Caco-2 (cell line): ENCODE data around the gene CACNA2D1. TPM values are rescaled to one million over a fixed set of nuclear protein-coding genes. Genes with fewer than 3 reads are reported as not detected.

Experiments used
- BruUV-seq: library from RNA; stranded (reverse); fragments of 400-500 nt; replicated peaks from 2 replicates; lab custom pipeline; 2021; lab: Mats Ljungman, UMichigan
- CTCF ChIA-PET: fragments of 300-600 bp; sonication (Branson Sonifier 250); formaldehyde crosslinking; loops from one replicate; lab custom pipeline; 2022; ENCODE audit warnings: antibody characterized with exemption; lab: Charles Lee
- POLR2A ChIA-PET: fragments of 300-600 bp; sonication (Branson Sonifier 250); formaldehyde crosslinking; loops from one replicate; lab custom pipeline; 2022; ENCODE audit warnings: antibody characterized with exemption; lab: Charles Lee
- DNase-seq, 2 experiments: peaks; one replicate each; pipeline versions ENCODE4 v3.0.0 to v3.0.0-alpha.2; 2020 to 2022
- H3K27me3 ChIP-seq: replicated peaks from 2 replicates; pipeline ENCODE4 v1.6.0; 2011; ENCODE audit warnings: low read length; ENCODE audit not compliant: control insufficient read depth, insufficient read depth
- H3K36me3 ChIP-seq: 2 replicates; pipeline ENCODE4 v1.5.1; 2011; ENCODE audit warnings: low read length; ENCODE audit not compliant: control insufficient read depth, insufficient read depth
- H3K4me1 ChIP-seq: fragments of 250-450 bp; sonication (Bioruptor Pico); 2 replicates; pipeline ENCODE4 v1.5.1; 2020; ENCODE audit warnings: mild to moderate bottlenecking
- H3K4me3 ChIP-seq: 2 replicates; pipeline ENCODE4 v1.5.1; 2011; ENCODE audit warnings: low read depth, mild to moderate bottlenecking, control low read depth, low read length
- H3K9me3 ChIP-seq: fragments of 250-450 bp; sonication (Bioruptor Pico); 2 replicates; pipeline ENCODE4 v1.5.1; 2020; ENCODE audit warnings: mild to moderate bottlenecking, moderate library complexity
- H3K27ac Mint-ChIP-seq: one replicate; pipeline ENCODE4 v1.8.0; 2022; ENCODE audit warnings: mixed read lengths; ENCODE audit not compliant: unreplicated experiment
- H3K27me3 Mint-ChIP-seq: one replicate; pipeline ENCODE4 v1.8.0; 2022; ENCODE audit warnings: mixed read lengths; ENCODE audit not compliant: insufficient read depth, unreplicated experiment
- H3K36me3 Mint-ChIP-seq: one replicate; pipeline ENCODE4 v1.8.0; 2022; ENCODE audit warnings: mild to moderate bottlenecking, mixed read lengths; ENCODE audit not compliant: insufficient read depth, unreplicated experiment
- H3K4me1 Mint-ChIP-seq: one replicate; pipeline ENCODE4 v1.8.0; 2022; ENCODE audit warnings: low read depth, mixed read lengths; ENCODE audit not compliant: unreplicated experiment
- H3K4me3 Mint-ChIP-seq: one replicate; pipeline ENCODE4 v1.8.0; 2022; ENCODE audit warnings: mild to moderate bottlenecking, moderate library complexity, mixed read lengths; ENCODE audit not compliant: unreplicated experiment
- H3K9me3 Mint-ChIP-seq: one replicate; pipeline ENCODE4 v1.8.0; 2022; ENCODE audit warnings: mixed read lengths; ENCODE audit not compliant: unreplicated experiment
- intact Hi-C: fragments of 100-400 bp; cut with micrococcal nuclease; formaldehyde crosslinking; loops from one replicate; pipeline ENCODE4 v1.10.0; 2022; ENCODE audit not compliant: unreplicated experiment
- total RNA-seq: library from RNA; stranded (reverse); gene quantifications from 2 replicates; pipeline ENCODE4 v1.2.3, GENCODE V29; 2022
- TF ChIP-seq, protein P1 (sequence below), 2 experiments: fragments of 200-600 bp in 1 of 2; IDR thresholded peaks; 1 replicate in 1 of 2; 2 replicates in 1 of 2; pipeline versions ENCODE4 v1.5.1 to v1.8.0; 2011 to 2022; ENCODE audit warnings: antibody characterized with exemption in 1 of 2, control low read depth in 1 of 2, inconsistent platforms in 1 of 2, low read depth in 1 of 2, low read length in 1 of 2, mild to moderate bottlenecking in 1 of 2, moderate library complexity in 1 of 2; ENCODE audit not compliant: insufficient read depth in 1 of 2, severe bottlenecking in 1 of 2, unreplicated experiment in 1 of 2

Gene CACNA2D1
- total RNA-seq, 1 experiment from 2014 or later, result not detected

DNA sequence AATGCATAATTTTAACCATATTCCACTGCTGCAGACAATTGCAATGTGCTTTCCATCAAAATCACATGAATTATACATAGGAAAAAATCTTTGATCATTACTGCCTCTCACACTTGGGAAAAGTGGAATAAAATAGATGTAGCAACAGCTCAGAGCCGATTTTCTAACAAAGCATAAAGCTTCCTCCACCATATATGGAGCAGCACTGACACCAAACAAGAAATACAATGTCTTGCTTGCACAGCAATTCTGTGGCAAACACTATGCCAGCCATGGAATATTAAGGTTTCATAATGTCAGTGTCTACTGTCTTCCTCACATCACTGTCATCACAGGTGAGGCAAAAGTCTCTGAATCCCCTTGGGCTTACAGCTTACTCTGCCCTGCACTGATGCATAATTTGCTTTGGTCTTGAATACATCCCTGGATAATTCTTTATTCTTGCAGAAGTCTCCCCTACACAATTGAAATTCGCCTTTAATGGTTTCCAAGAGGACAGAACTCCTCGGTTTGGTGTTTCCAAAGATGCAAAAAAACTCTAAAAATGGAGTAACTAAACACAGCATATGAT is 198.5 kb downstream of the CACNA2D1 start:
- no peak overlapping the region for H3K4me3 ChIP-seq
- H3K27me3 ChIP-seq, result no peaks in the 10 kb centered on the region
- H3K9me3 ChIP-seq, result no peaks in the 10 kb centered on the region
- peaks cover 5% of the 10 kb centered on the region for H3K27me3 Mint-ChIP-seq
- no peak for DNase-seq
- no TSS peak for BruUV-seq
- H3K36me3 Mint-ChIP-seq, result no peaks in the 10 kb centered on the region
- H3K36me3 ChIP-seq, result no peaks in the 10 kb centered on the region
- ChIA-PET POLR2A (no interaction called here), CTCF (no interaction called here)
- intact Hi-C loops, result no loop called here
- H3K4me3 Mint-ChIP-seq, result no peak overlapping the region
- no peaks in the 10 kb centered on the region for H3K4me1 Mint-ChIP-seq
- H3K4me1 ChIP-seq, result no peaks in the 10 kb centered on the region
- no peaks in the 10 kb centered on the region for H3K9me3 Mint-ChIP-seq
- TF ChIP-seq, protein P1, sequence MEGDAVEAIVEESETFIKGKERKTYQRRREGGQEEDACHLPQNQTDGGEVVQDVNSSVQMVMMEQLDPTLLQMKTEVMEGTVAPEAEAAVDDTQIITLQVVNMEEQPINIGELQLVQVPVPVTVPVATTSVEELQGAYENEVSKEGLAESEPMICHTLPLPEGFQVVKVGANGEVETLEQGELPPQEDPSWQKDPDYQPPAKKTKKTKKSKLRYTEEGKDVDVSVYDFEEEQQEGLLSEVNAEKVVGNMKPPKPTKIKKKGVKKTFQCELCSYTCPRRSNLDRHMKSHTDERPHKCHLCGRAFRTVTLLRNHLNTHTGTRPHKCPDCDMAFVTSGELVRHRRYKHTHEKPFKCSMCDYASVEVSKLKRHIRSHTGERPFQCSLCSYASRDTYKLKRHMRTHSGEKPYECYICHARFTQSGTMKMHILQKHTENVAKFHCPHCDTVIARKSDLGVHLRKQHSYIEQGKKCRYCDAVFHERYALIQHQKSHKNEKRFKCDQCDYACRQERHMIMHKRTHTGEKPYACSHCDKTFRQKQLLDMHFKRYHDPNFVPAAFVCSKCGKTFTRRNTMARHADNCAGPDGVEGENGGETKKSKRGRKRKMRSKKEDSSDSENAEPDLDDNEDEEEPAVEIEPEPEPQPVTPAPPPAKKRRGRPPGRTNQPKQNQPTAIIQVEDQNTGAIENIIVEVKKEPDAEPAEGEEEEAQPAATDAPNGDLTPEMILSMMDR (IDR thresholded peaks at IDR 0.05; ENCODE audit: insufficient read depth in 1 of 2, low read depth in 1 of 2, low read length in 1 of 2, severe bottlenecking in 1 of 2, unreplicated experiment in 1 of 2), result no peak
- H3K27ac Mint-ChIP-seq, result no peak overlapping the region

DNA sequence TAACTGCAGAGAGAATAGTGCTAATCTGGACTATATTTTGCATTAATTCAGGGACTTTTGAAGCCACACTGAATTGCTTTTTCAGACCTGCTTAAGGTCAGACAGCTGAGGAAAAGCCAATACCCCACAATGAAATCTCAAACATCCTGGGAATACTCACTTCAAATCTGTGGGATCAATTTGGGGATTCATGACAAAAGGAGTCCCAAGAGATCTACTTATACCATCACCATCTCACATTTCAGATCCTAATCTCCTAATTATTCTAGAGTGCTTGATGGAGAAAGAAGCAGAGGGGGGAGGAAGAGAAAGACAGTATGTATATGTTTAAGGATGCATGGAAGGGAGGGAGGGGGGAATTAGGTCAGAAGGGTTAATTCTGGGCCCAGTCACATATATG is 202.2 kb downstream of the CACNA2D1 start:
- TF ChIP-seq, protein P1 (IDR thresholded peaks at IDR 0.05; ENCODE audit: insufficient read depth in 1 of 2, low read depth in 1 of 2, low read length in 1 of 2, severe bottlenecking in 1 of 2, unreplicated experiment in 1 of 2), result no peak
- H3K4me1 ChIP-seq, result no peaks in the 10 kb centered on the region
- Mint-ChIP-seq H3K9me3 (no peaks in the 10 kb centered on the region), H3K4me1 (no peaks in the 10 kb centered on the region), H3K4me3 (no peak overlapping the region), H3K27me3 (peaks cover 13% of the 10 kb centered on the region), H3K36me3 (no peaks in the 10 kb centered on the region), H3K27ac (no peak overlapping the region)
- intact Hi-C loops, result no loop called here
- no peaks in the 10 kb centered on the region for H3K9me3 ChIP-seq
- no peak for DNase-seq
- ChIA-PET CTCF (no interaction called here), POLR2A (no interaction called here)
- H3K27me3 ChIP-seq, result no peaks in the 10 kb centered on the region
- no peaks in the 10 kb centered on the region for H3K36me3 ChIP-seq
- H3K4me3 ChIP-seq, result no peak overlapping the region
- BruUV-seq, result no TSS peak

DNA sequence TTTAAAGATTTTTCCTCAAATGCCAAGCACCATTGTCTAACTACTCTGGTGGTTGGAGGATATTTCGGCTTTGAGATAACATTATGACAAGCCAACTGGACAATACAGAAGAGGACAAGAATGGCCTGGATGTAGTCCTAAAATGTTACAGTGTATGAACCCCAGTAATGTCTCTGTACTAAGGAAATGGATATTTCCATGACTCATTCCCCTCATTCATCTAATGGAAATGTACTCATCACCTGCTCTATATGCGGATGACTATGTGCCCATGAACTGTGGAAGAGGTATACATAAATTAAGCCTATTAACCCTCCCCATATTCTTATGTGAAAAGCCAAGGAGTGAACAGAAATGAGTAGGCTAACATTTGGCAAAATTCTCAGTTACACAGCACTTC is 207.9 kb downstream of the CACNA2D1 start:
- no peak overlapping the region for H3K4me3 ChIP-seq
- no peak overlapping the region for H3K4me3 Mint-ChIP-seq
- TF ChIP-seq, protein P1 (IDR thresholded peaks at IDR 0.05; ENCODE audit: insufficient read depth in 1 of 2, low read depth in 1 of 2, low read length in 1 of 2, severe bottlenecking in 1 of 2, unreplicated experiment in 1 of 2), result no peak
- peaks cover 11% of the 10 kb centered on the region for H3K27me3 Mint-ChIP-seq
- H3K27me3 ChIP-seq, result no peaks in the 10 kb centered on the region
- H3K27ac Mint-ChIP-seq, result no peak overlapping the region
- no TSS peak for BruUV-seq
- POLR2A ChIA-PET, result no interaction called here
- no peaks in the 10 kb centered on the region for H3K9me3 Mint-ChIP-seq
- no peaks in the 10 kb centered on the region for H3K4me1 Mint-ChIP-seq
- intact Hi-C loops, result loop anchor here (2.0 to 10.0 kb wide), 2 partner anchors 119 to 369 kb away; no protein-coding TSS in a partner anchor
- H3K9me3 ChIP-seq, result no peaks in the 10 kb centered on the region
- DNase-seq, result no peak
- H3K4me1 ChIP-seq, result no peaks in the 10 kb centered on the region
- CTCF ChIA-PET, result no interaction called here
- no peaks in the 10 kb centered on the region for H3K36me3 ChIP-seq
- no peaks in the 10 kb centered on the region for H3K36me3 Mint-ChIP-seq
